HL-60 (cell line): ENCODE measurements around the gene EXOC6B.

Source experiments
- DNase-seq, 2 experiments: peaks; one replicate each; pipeline ENCODE4 v3.0.0-alpha.2; 2010 to 2020; ENCODE audit warnings: low read depth in 1 of 2, low spot score in 1 of 2
- H3K27ac ChIP-seq: fragments of 250-450 bp; sonication (Bioruptor Pico); replicated peaks from 2 replicates; pipeline ENCODE4 v1.5.1; 2020; ENCODE audit warnings: mild to moderate bottlenecking, moderate library complexity
- H3K27me3 ChIP-seq: fragments of 250-450 bp; sonication (Bioruptor Pico); 2 replicates; pipeline ENCODE4 v1.5.1; 2021; ENCODE audit warnings: mild to moderate bottlenecking, moderate library complexity; ENCODE audit not compliant: insufficient read depth, poor library complexity, severe bottlenecking
- H3K4me3 ChIP-seq: replicated peaks from 2 replicates; pipeline ENCODE4 v1.5.1; 2011; ENCODE audit warnings: mild to moderate bottlenecking, control low read depth, low read length; ENCODE audit not compliant: insufficient read depth
- CTCF ChIP-seq: IDR thresholded peaks from one replicate; pipeline ENCODE4 v1.5.1; 2011; ENCODE audit warnings: low read length, control low read depth, inconsistent platforms; ENCODE audit not compliant: insufficient read depth
- GABPA ChIP-seq: IDR thresholded peaks from 2 replicates; pipeline ENCODE4 v1.6.1; 2012; ENCODE audit warnings: low read depth
- POLR2AphosphoS5 ChIP-seq: IDR thresholded peaks from 2 replicates; pipeline ENCODE4 v1.6.1; 2012; ENCODE audit warnings: low read depth
- REST ChIP-seq: IDR thresholded peaks from 2 replicates; pipeline ENCODE4 v1.6.1; 2012; ENCODE audit warnings: low read depth; ENCODE audit not compliant: insufficient replicate concordance
- SPI1 ChIP-seq: IDR thresholded peaks from 2 replicates; pipeline ENCODE4 v1.6.1; 2012; ENCODE audit warnings: low read depth, mild to moderate bottlenecking, borderline replicate concordance

The EXOC6B gene

GRCh38 chr2:72338076-72338475 lies 487.8 kb downstream of the EXOC6B start:
- Histone ChIP-seq H3K4me3 (no peak overlapping the region), H3K27ac (no peak overlapping the region), H3K27me3 (no peaks in the 10 kb centered on the region)
- DNase-seq = no peak
- no peak for TF ChIP-seq GABPA
- TF ChIP-seq SPI1 = no peak
- no peak for TF ChIP-seq CTCF
- TF ChIP-seq POLR2AphosphoS5 = no peak
- no peak for TF ChIP-seq REST

GRCh38 chr2:72332720-72333119 lies 493.1 kb downstream of the EXOC6B start:
- no peak for DNase-seq
- Histone ChIP-seq H3K4me3 (no peak overlapping the region), H3K27ac (no peak overlapping the region), H3K27me3 (no peaks in the 10 kb centered on the region)
- no peak for TF ChIP-seq POLR2AphosphoS5

GRCh38 chr2:72330652-72331051 lies 495.2 kb downstream of the EXOC6B start:
- no peak for TF ChIP-seq CTCF
- TF ChIP-seq REST = no peak
- TF ChIP-seq SPI1 = no peak
- TF ChIP-seq POLR2AphosphoS5 = no peak
- no peak for TF ChIP-seq GABPA

GRCh38 chr2:72326759-72327158 lies 499.1 kb downstream of the EXOC6B start:
- H3K4me3 ChIP-seq = no peak overlapping the region
- no peaks in the 10 kb centered on the region for H3K27me3 ChIP-seq
- TF ChIP-seq GABPA = no peak
- TF ChIP-seq REST = no peak
- no peak for TF ChIP-seq POLR2AphosphoS5
- TF ChIP-seq CTCF = no peak
- TF ChIP-seq SPI1 = no peak
- no peak overlapping the region for H3K27ac ChIP-seq
- no peak for DNase-seq

More at GRCh38 chr2:72330652-72331051, 495.2 kb downstream of the EXOC6B start:
- no peaks in the 10 kb centered on the region for H3K27me3 ChIP-seq
- H3K4me3 ChIP-seq = no peak overlapping the region
- no peak for DNase-seq
- no peak overlapping the region for H3K27ac ChIP-seq
